Upper lobe of left lung (tissue), 6 donors: ENCODE results near the gene ALPK1. TPM values are rescaled to one million over a fixed set of nuclear protein-coding genes. Genes with fewer than 3 reads are reported as not detected.

Experiments used
- ATAC-seq, 2 donors: fragments of 200-7000 bp; cut with Tn5 transposase; one replicate each; pipeline ENCODE4 v1.9.1; 2022; ENCODE audit warnings: mild to moderate bottlenecking in 2 of 2, moderate library complexity in 2 of 2; ENCODE audit not compliant: low FRiP score in 2 of 2
- DNase-seq, 2 donors: peaks; one replicate each; pipeline ENCODE4 v3.0.0-alpha.2; 2019 to 2020
- H3K27ac ChIP-seq, 4 donors: fragments of 200-600 bp; sonication (generic); one replicate each; pipeline ENCODE4 v1.5.1; 2016 to 2019
- H3K27me3 ChIP-seq, 4 donors: fragments of 200-600 bp; sonication (generic); one replicate each; pipeline ENCODE4 v1.5.1; 2017 to 2019
- H3K36me3 ChIP-seq, 4 donors: fragments of 200-600 bp; sonication (generic); one replicate each; pipeline ENCODE4 v1.5.1; 2016 to 2019
- H3K4me1 ChIP-seq, 4 donors: fragments of 200-600 bp; sonication (generic); one replicate each; pipeline ENCODE4 v1.5.1; 2018 to 2019
- H3K4me3 ChIP-seq, 4 donors: fragments of 200-600 bp; sonication (generic); one replicate each; pipeline ENCODE4 v1.5.1; 2017 to 2019; ENCODE audit warnings: mild to moderate bottlenecking in 2 of 4, moderate library complexity in 1 of 4
- H3K9me3 ChIP-seq, 4 donors: fragments of 200-600 bp; sonication (generic); one replicate each; pipeline ENCODE4 v1.5.1; 2018 to 2019
- CTCF ChIP-seq, 6 experiments: fragments of 450-650 bp in 4 of 6; fragments of 200-600 bp in 2 of 6; sonication (generic) in 2 of 6; IDR thresholded peaks; one replicate each; pipeline ENCODE4 v1.5.1; 2016 to 2019; ENCODE audit warnings: antibody characterized with exemption in 6 of 6
- EP300 ChIP-seq, 4 donors: sonication (generic); formaldehyde crosslinking; IDR thresholded peaks; one replicate each; pipeline ENCODE4 v1.5.1; 2017; ENCODE audit warnings: antibody characterized with exemption in 4 of 4, control low read depth in 2 of 4
- POLR2A ChIP-seq, 4 donors: fragments of 450-650 bp; IDR thresholded peaks; one replicate each; pipeline ENCODE4 v1.5.1; 2016 to 2017; ENCODE audit warnings: antibody characterized with exemption in 4 of 4, mild to moderate bottlenecking in 2 of 4
- POLR2AphosphoS5 ChIP-seq, 2 donors: sonication (generic); formaldehyde crosslinking; IDR thresholded peaks; one replicate each; pipeline ENCODE4 v1.5.1; 2017; ENCODE audit warnings: antibody characterized with exemption in 2 of 2
- WGBS, 2 donors: methylation state at CpG; one replicate each; pipeline ENCODE4 v1.1.5; 2017 to 2018; 5-methylcytosine and 5-hydroxymethylcytosine counted together
- total RNA-seq, 6 donors: library from RNA; depleted of rRNA in 4 of 6; stranded (reverse); fragments of >200 nt in 4 of 6; gene quantifications; one replicate each; pipeline versions ENCODE4 v1.1.0 to v1.2.1, GENCODE V29; 2016 to 2021
- donor health status: DM: no; HTN: no; CAD: no; lungs with moderate emphysema.
- donor health status: DM: no; HTN: yes; CAD: no; lungs with severe emphysema.

ALPK1 gene
- total RNA-seq, 6 donors from 2014 or later = 22.7 to 68.0 (median 35.6) TPM

DNA sequence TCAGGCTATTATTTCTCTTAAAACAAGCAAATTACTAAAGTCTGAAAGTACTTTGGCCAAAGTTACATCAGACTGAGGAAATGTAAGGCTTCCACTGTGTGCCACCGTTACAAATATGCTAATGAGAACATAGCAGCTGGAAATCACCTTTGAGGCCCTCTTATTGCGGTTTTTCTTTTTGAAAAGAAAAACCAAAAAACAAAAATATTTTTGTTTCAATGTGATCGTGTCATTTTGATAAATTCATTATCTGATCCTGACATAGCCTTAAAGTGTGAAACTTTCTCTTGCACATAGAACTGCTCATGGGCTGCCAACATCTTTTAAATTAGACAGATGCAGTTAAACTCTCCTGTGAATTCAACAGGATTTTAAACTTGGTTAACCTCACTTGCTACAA, 8.7 kb upstream of the ALPK1 start:
- no peak for ATAC-seq
- H3K4me1 ChIP-seq = peaks cover 9 to 28% (median 19%) of the 10 kb centered on the region in 4 donors
- H3K27me3 ChIP-seq = no peaks in the 10 kb centered on the region
- DNase-seq = no peak
- H3K27ac ChIP-seq = peak overlapping the region in 2 of 4 donors; percentile 18 to 45
- WGBS, 2 donors = 51 to 56% methylated on average over 3 of the region's 3 CpGs
- H3K9me3 ChIP-seq = no peaks in the 10 kb centered on the region
- no peak overlapping the region for H3K4me3 ChIP-seq
- TF ChIP-seq EP300 (IDR thresholded peaks at IDR 0.05) (no peak), CTCF (IDR thresholded peaks at IDR 0.05) (no peak), POLR2AphosphoS5 (IDR thresholded peaks at IDR 0.05) (no peak), POLR2A (IDR thresholded peaks at IDR 0.05) (no peak)
- H3K36me3 ChIP-seq = no peaks in the 10 kb centered on the region

GRCh38 chr4:112289407-112290253, 7.5 kb upstream of the ALPK1 start:
- Histone ChIP-seq H3K36me3 (no peaks in the 10 kb centered on the region), H3K9me3 (no peaks in the 10 kb centered on the region), H3K27me3 (no peaks in the 10 kb centered on the region), H3K27ac (peak overlapping the region in 1 of 4 donors; percentile 17), H3K4me3 (no peak overlapping the region), H3K4me1 (peaks cover 0 to 19% (median 13%) of the 10 kb centered on the region in 4 donors)
- no peak for DNase-seq
- no peak for TF ChIP-seq POLR2AphosphoS5 (IDR thresholded peaks at IDR 0.05)
- no peak for TF ChIP-seq CTCF (IDR thresholded peaks at IDR 0.05)
- TF ChIP-seq POLR2A (IDR thresholded peaks at IDR 0.05) = no peak
- no peak for TF ChIP-seq EP300 (IDR thresholded peaks at IDR 0.05)
- ATAC-seq = no peak
- 72 to 73% methylated on average over 10 of the region's 10 CpGs for WGBS, 2 donors

- H3K4me1 ChIP-seq = peaks cover 0 to 17% (median 9%) of the 10 kb centered on the region in 4 donors
- ATAC-seq = no peak
- no peak overlapping the region for H3K4me3 ChIP-seq
- TF ChIP-seq POLR2AphosphoS5 (IDR thresholded peaks at IDR 0.05) (no peak), CTCF (IDR thresholded peaks at IDR 0.05) (no peak), EP300 (IDR thresholded peaks at IDR 0.05) (no peak), POLR2A (IDR thresholded peaks at IDR 0.05) (no peak)
- H3K27me3 ChIP-seq = no peaks in the 10 kb centered on the region
- WGBS, 2 donors = 78 to 87% methylated on average over 3 of the region's 3 CpGs
- DNase-seq = no peak
- H3K9me3 ChIP-seq = no peaks in the 10 kb centered on the region
- H3K36me3 ChIP-seq = no peaks in the 10 kb centered on the region
- no peak overlapping the region for H3K27ac ChIP-seq
These were observed 6.8 kb upstream of the ALPK1 start for GRCh38 chr4:112290341-112290740.

DNA sequence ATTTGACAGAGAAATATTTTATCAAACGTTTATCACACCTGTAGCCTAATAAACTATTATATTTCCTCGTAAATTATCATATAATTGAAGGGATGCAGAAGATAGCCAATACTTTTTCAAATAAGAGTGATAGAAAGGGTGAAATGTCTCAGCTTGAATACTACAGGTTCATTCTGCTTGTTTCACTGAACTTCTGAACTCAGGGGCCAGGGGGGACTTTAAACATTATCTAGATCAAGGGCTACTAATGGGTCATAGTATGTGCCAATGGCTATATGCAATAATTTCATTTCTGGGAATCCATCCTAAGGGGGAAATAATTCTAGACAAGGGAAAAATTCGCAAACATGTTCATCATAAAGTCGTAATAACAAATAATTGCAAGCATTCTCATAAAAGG, 2.6 kb downstream of the ALPK1 start:
- no peaks in the 10 kb centered on the region for H3K9me3 ChIP-seq
- WGBS, 2 donors = 75 to 82% methylated on average over 4 of the region's 4 CpGs
- peaks cover 9 to 25% (median 22%) of the 10 kb centered on the region in 4 donors for H3K4me1 ChIP-seq
- H3K27ac ChIP-seq = no peak overlapping the region
- no peaks in the 10 kb centered on the region for H3K27me3 ChIP-seq
- DNase-seq (no peak), ATAC-seq (no peak)
- H3K36me3 ChIP-seq = peaks cover 0 to 7% (median 0%) of the 10 kb centered on the region in 4 donors
- no peak overlapping the region for H3K4me3 ChIP-seq
- TF ChIP-seq POLR2AphosphoS5 (IDR thresholded peaks at IDR 0.05) = no peak
- TF ChIP-seq POLR2A (IDR thresholded peaks at IDR 0.05) = no peak
- TF ChIP-seq CTCF (IDR thresholded peaks at IDR 0.05) = no peak
- TF ChIP-seq EP300 (IDR thresholded peaks at IDR 0.05) = no peak
